Suprapubic skin (tissue), 4 donors: ENCODE results near the gene CCDC88A.

Source experiments
- CTCF ChIP-seq, 2 donors: fragments of 200-600 bp in 1 of 2; fragments of 450-650 bp in 1 of 2; sonication (generic) in 1 of 2; IDR thresholded peaks; one replicate each; pipeline ENCODE4 v1.5.1; 2016 to 2019; ENCODE audit warnings: antibody characterized with exemption in 2 of 2, mild to moderate bottlenecking in 1 of 2, moderate library complexity in 1 of 2
- EP300 ChIP-seq: sonication (generic); formaldehyde crosslinking; IDR thresholded peaks from one replicate; pipeline ENCODE4 v1.6.1; 2017; ENCODE audit warnings: antibody characterized with exemption
- POLR2A ChIP-seq, 2 donors: fragments of 450-650 bp; IDR thresholded peaks; one replicate each; pipeline ENCODE4 v1.6.1; 2017; ENCODE audit warnings: antibody characterized with exemption in 2 of 2, mild to moderate bottlenecking in 2 of 2, moderate library complexity in 2 of 2
- POLR2AphosphoS5 ChIP-seq, 3 donors: sonication (generic); formaldehyde crosslinking; IDR thresholded peaks; one replicate each; pipeline ENCODE4 v1.6.1; 2017; ENCODE audit warnings: antibody characterized with exemption in 3 of 3

GRCh38 chr2:55301277-55301676 is 118.4 kb downstream of the CCDC88A start:
- no peak for TF ChIP-seq CTCF (IDR thresholded peaks at IDR 0.05)
- no peak for TF ChIP-seq POLR2A (IDR thresholded peaks at IDR 0.05)
- TF ChIP-seq POLR2AphosphoS5 (IDR thresholded peaks at IDR 0.05) = no peak
- TF ChIP-seq EP300 = no peak
